Stimulated activated CD8-positive, alpha-beta memory T cell treated with anti-CD3 and anti-CD28 coated beads, Interleukin-4, amount 100 ng/mL, for 1 hour (primary cell): Measurements from ENCODE around the gene PRSS33.

Experiments
- DNase-seq, 2 donors: peaks; one replicate each; pipeline ENCODE4 v3.0.0-alpha.2; 2020; ENCODE audit warnings: low read depth in 2 of 2, low spot score in 1 of 2

The PRSS33 gene

DNA sequence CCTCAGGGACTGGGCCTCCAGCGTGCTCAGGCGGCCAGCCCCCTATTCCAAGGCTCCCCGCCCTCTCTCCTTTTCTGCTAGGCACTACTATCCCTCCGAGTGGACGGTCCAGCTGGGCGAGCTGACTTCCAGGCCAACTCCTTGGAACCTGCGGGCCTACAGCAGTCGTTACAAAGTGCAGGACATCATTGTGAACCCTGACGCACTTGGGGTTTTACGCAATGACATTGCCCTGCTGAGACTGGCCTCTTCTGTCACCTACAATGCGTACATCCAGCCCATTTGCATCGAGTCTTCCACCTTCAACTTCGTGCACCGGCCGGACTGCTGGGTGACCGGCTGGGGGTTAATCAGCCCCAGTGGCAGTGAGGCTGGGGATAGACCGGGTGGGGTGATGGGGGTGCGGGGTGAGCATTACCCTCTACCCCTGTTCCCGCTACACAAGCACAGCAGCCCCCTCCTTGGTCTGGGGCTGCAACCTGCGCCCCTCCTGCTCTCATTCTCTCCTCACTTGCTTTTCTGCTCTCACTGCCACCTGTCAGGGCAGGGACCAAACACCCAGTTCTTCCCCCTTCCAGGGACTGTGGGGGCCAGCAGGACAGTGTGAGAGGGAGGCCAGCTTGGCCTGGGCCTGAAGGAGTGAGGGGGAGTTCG, 12.0 kb upstream of the PRSS33 start:
- no peak for DNase-seq

DNA sequence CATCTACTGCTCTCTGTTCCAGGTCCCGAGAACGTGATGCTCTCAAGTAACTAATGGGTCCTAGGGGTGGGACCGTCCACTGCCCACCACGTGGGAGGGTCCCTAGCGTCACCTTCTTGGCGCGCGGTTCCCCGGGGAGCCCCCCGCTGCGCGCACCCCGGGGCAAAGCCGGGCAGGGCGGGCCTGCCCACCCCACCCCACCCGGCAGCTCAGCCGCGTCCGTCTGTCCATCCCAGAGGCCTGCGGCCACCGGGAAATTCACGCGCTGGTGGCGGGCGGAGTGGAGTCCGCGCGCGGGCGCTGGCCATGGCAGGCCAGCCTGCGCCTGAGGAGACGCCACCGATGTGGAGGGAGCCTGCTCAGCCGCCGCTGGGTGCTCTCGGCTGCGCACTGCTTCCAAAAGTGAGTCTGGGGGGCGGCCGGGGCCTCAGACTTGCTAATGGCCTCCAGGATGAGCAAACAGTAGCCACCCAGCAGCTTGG, 11.4 kb upstream of the PRSS33 start:
- DNase-seq, result no peak

DNA sequence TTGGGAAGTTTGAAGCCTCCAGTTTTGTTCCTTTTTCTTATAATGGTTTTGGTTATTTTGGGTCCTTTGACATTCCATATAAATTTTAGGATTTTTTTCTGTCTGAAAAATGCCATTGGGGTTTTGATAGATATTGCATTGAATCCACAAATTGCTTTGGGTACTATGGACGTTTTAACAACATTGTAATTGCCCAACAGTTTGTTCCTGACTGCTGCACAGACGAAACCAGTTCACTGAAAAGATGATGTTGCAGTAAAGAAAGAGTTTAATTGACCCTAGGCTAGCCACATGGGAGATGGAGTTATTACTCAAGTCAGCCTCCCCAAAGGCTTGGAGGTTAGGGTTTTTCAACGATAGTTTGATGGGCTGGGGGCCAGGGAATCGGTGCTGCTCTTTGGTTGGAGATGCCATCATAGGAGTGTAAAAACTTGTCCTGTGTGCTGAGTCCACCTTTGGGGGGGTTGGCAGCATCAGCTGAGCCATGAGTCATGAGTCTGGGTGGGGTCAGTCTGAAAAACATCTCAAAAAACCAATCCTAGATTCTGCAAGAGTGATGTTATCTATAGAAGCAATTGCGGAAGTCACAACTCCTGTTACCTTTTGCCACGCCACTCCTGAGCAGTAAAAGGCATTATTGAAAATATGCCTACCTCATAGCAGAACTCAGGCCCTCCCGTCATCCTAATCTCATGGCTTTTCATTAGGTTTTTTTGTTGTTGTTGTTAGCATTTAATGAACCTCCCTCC, 8.2 kb upstream of the PRSS33 start:
- DNase-seq, result no peak

DNA sequence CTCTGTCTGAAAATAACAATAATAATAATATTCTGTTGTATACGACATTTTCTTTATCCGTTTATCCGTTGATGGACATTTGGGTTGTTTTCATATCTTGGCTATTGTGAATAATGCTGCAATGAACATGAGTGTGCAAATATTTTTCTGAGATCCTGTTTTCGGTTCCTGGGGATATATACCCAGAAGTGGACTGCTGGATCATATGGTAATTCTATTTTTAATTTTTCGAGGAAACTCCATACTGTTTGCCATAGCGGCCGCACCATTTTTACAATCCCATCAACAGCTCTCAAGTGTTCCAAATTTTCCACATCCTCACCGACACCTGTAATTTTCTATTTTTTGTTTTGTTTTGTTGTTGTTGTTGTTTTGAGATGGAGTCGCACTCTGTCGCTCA, 5.6 kb upstream of the PRSS33 start:
- no peak for DNase-seq

DNA sequence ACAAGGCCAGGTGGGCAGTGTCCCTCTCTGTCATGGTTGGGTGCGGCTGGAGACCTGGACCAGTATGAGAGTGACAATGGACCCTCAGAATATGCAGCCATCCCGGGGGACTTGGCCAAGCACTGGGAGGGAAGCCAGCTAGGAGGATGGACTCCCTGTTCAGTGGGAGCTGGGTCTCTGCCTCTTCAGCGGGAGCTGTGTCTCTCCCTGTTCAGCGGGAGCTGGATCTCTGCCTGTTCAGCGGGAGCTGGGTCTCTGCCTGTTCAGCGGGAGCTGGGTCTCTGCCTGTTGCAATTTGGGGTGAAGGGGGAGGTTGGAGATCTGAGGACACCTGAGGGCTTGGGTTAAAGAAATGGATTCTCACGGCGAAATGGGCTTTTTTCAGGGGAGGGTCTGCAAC, 3.8 kb upstream of the PRSS33 start:
- no peak for DNase-seq

DNA sequence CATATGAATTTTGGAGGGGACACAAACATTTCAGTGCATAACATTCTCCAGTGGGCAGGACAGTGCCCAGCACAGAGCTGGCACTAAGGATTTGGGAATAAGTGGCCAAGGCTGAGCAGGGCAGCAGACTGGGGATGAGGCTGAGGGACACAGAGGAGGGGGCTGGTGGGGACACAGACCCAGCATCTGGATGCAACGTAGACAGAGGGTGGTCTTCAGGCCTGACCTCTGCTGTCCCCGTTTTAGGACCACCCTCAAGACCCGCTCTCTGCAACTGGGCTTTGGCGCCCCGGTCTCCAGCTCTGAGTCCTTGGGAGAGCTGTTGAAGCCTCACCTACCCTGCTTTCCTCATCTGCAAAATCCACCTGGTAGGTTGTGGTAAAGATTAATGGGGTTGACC, 3.3 kb upstream of the PRSS33 start:
- DNase-seq, result no peak

DNA sequence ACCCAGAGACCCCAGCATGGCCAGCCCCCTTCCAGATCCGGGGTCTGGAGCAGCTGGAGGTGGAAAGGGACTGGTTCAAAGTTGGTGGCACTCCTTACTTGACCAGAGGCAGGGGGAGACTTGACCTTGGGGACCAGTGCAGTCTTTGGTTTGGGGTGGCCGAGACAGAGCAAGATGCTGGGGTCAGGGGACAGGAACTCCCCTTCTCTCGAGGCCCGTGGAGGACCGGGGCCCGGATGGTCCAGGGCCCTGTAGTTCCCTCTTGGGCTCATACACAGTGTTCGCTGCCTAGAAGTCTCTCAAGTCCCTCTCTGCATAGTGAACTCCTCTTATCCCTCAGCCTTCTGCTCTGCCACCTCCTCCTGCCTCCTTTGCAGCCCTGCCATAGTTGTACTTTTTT, 601 bp upstream of the PRSS33 start:
- no peak for DNase-seq

DNA sequence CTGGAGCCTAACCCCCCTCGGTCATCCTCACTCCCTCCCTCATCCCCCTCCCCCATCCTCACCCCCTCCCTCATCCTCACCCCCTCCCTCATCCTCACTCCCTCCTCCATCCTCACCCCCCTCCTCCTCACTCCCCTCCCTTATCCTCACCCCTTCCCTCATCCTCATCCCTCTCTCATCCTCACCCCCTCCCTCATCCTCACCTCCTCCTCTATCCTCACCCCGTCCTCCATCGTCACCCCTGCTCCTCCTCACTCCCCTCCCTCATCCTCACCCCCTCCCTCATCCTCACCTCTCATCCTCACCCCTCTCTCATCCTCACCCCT, 571 bp downstream of the PRSS33 start:
- no peak for DNase-seq

DNA sequence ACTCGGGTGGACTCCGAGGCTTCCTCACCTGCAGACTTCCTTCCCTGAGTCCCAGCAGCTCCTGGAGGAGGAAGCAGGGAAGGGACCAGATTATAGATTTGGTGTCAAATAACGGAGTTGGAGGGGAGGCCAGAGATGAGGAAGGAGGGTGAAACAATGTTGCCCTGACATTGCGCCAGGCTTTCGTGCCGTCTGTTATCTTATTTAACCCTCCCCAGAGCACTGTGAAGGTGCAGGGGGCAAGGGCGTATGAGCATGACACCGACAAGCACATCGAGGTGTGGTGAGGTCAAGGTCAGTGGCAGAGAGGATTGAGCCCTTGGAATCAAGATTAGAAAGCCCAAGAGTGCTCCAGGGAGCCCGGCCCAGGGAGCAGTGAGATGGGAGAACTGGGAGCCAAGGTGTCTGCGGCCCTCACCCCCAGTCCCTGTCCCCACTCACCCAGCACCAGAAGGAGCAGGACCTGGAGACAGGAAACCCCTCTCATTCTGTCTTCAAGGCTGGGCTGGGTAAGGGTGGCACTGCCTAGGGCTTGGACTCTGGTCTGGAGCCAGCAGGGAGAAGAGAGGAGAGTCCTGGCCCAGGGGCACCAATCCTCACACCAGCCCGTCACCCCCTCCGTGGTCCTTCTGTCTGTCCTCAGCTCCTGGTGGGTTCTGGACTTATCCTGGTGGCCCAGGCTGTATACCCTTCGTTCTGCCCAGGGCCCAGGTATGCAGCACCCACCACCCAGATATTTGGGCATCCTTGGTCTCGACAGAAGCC, 1.1 kb downstream of the PRSS33 start:
- no peak for DNase-seq

DNA sequence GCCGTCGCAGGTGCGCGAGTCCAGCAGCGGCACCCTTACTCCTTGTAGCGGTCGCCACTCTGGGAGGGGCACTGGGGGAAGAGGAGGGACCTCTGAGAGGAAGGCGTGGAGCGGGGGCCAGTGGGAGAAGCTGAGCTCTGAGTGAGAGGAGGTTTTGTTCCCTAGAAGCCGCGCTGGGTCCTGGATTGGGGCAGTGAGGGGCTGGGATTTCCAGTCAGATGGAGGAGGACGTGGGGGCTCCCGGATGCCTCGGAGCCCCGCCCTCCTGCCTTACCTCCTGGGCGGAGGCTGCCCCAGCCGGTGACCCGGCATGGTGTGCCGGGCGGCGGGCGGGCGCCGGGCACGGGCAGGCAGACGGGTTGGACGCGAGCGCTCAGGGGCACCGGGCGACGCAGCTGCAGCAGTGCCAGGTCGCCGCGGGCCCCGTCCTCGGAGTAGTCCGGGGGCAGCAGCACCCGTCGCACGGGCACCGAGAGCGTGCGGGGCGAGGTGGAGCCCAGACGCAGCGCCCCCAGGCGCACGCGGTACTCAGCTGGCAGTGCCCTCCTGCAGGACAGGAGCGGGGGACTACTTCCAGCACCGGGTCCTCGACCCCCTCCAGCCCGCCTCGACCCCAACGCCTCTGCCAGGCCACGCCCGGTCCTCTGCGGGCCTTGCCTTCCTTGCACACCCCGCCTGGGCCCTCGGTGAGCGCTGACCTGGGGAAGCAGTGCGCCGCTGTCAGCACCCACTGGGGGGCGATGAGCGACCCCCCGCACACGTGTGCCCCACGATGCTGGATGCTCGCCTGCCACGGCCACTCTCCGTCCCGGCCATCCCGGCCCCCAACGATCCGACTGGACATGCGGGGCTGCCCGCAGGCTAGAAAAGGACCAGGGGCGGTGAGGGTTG, 2.0 kb downstream of the PRSS33 start:
- DNase-seq, result no peak

DNA sequence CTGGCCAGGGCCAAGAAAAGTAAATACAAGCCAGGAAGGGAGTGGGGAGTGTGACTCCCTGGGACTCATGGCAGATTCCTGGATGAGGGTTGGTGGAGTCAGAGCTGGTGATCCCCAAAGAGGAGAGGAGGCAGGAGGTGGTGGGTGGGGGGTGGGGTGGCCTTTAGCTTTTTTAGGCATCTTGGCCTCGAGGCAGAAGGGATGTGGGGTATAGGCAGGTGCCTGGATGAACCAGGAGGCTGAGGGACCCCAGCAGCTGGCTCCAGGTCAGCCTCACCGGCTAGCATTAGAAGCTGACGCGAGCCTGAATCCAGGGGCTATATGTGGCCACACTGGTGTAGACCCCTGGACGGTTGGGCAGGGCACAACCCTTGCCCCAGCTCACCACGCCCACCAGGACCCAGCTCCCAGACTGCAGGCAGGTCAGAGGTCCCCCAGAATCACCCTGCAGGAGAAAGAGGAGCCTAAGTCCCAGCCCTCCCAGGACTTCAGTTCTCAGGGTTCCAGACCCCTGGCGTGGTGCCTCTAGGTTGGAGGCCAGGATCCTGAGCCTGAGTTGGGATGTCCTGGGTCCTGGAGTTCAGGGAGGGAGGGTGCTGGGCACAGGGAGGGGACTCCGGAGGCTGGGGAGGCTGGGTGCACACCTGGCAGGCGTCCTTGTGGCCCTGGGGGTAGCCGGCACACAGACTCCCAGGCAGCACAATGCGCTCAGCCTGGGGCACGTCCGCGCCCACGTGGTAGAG, 2.8 kb downstream of the PRSS33 start:
- DNase-seq, result no peak

DNA sequence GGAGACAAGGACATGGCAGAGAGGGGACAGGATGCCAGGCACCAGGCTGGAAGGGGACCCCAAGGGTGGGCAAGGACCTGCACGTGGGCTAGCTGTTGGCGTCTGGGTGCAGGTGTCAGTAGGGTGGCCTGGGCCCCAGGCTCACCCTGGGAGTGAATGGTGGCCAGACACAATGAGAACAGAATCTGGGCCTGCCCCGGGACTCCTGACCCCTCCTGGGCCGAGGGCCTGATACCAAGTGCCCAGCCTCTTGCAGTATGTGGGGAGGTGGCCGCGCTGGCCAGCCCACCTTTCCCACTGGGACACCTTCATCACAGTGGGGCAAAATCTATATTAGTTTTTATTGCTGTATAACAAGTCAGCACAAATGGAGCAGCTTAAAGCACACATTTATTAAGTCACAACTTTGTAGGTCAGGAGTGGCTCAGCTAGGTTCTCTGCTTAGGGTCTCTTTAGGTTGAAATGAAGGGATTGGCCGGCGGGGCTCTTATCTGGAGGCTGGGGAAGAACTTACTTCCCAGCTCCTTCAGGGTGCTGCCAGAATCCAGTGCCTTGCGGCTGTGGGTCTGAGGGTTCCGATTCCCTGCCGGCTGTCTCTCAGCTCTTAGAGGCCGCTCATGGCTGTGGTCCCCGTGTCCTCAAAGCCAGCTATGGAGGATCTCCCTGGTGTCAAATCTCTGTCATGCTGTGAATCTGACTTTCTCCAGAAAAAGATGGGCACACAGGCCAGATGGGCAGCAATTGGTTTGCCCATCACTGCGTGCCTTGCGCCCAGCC, 3.6 kb downstream of the PRSS33 start:
- DNase-seq, result no peak

DNA sequence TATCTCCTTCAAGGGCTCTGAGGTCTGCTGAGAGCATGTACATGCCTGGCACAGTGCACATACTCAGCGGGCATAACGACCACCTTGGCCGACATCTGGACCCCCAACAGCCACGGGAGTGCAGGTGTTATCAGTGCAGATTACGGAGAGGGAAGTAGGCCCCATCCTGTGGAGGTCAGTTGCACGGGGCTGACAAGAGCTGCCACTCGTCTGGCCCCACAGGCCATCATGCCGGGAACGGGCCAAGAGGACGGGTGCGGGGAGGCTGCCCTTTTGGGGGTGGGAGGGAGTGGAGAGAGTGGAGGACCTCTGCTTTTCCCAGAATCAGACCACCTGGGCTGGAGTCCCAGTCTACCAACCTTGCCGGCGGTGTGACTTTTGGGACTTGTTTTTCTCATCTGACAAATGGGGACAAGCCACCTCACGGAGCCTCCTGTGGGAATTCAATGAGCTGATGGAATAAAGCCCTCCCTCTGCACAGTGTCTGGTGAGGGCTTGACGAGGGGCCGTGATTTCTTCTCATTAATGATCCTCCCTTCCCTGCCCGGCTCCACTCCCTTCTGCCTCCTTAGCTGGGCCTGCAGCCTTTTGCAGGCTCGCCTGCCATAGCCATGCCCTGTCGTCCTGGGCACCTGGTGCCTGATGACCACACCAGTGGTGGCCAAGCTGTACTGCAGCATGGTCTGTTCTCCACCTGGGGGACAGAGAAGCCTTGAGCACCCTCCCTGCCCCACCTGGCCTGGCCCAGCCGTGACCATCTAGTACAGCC, 4.6 kb downstream of the PRSS33 start:
- no peak for DNase-seq

DNA sequence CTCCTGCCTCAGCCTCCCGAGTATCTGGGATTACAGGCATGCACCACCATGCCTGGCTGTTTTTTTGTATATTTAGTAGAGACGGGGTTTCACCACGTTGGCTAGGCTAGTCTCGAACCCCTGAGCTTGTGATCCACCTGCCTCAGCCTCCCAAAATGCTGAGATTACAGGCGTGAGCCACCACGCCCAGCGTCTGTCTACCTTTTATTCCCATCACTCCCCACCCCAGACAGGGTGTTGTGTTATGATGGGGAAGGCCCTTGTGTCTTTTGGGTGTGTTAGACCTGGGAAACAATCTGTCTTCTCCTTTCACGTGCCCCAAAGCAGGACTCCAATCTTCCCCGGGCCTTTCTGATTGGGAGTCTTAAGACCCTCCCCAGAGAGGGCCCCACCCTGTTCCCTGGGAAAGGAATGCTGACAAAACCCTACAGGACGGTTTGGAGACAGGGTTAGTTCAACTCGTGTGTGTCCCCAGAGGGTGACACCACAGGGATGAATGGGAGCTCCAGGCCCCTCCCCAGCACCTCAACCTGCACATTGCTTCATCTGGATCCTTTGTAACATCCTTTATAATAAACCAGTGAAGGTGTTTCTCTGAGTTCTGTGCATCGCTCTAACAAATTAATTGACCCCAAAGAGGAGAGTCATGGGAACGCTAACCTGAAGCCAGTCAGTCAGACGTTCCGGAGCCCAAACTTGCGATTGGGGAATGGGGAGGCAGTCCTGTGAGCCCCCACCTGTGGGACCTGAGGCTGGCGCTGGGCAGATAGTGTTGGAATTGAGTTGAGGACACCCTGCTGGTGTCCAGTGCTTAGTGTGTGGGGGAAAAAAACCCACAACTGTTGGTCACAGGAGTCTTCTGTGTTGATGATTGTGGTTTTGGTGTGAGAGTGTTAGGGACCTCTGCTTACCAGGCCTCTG, 7.1 kb downstream of the PRSS33 start:
- no peak for DNase-seq

DNA sequence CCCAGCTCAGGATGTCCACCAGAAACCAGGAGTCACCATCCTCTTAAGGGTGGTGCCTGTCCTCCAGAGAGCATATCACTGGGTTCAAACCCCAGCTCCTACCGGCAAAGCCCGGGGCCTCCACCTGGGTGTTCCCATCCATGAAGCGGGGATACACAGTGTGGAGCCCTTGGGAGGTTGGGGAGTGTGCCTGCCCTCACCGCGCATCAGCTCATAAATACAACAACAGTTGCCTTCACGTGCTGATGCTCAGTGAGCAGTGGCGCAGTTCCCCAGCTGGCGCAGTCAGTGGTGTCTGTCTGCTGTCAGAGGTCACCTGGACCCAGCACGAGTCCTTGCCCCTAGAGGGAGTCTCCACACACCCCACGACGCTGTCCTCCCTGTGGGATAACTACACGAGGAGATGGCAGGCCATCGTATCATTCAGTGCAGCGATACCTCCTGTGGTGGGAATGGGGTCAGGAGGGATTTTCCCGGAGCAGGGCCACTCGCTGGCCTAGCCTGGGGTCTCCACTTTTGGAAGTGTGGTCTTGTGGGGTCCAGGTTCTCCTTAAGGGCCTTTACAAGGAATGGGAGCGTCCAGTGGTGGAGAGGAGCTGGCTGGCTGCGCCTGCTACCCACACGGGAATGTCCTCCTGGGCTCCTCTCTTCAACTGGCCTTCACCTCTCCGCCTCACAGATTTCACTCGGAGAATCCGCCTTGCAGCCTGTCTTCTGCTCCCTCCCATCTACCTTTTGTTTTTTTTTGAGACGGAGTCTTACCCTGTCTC, 8.0 kb downstream of the PRSS33 start:
- no peak for DNase-seq

DNA sequence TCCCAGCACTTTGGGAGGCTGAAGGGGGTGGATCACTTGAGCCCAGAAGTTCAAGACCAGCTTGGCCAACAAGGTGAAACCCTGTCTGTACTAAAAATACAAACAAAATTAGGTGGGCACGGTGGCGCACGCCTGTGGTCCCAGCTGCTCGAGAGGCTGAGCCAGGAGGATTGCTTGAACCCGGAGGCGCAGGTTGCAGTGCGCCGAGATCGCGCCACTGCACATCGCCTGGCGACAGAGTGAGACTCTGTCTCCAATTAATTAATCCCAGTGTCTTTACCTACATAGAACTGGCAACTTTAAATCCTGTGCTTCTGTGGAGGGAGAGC, 8.8 kb downstream of the PRSS33 start:
- no peak for DNase-seq

DNA sequence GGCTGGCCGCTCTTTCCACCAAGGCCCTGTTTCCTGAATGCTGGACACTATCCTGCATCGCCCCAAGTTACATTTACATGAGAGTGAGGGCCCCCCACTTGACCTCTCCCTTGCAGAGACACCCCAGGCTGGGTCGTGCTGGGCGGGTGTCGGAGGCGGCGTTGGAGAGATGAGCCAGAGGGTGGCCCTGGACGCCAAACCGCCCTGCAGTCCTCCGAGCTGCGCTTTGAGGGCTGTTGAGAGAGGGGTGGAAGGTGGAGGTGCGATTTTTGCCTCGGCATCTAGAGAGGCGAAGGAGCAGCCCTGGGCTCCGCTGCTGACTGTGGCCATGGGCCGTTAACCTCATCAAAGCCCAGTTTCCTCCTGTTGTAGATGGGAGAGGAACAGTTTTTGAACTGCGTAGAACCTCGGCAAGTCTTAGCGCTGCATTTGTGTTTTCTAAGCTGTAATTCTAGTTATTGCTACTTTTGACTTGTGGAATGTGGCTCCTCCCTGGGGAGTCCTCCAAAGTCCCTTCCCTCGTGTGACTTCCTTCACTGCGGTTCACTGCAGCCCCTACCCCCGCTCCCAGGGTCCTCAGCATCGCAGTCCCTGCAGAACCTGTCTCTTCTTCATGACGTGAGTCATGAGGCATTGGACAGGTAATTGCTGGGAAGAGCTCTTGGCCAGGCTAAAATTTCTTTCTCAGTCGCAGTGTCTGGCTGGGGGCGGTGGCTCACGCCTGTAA, 9.3 kb downstream of the PRSS33 start:
- DNase-seq, result peak in 1 of 2 donors; percentile 19
